ENCODE measurements around the gene ATF2.

- no peak for TF ChIP-seq MAX (IDR thresholded peaks at IDR 0.05; ENCODE audit: insufficient read depth, insufficient read length)
- TF ChIP-seq CTCF (IDR thresholded peaks at IDR 0.05; ENCODE audit: extremely low read depth in 1 of 2, insufficient read depth in 1 of 2, low read depth in 1 of 2, low read length in 2 of 2): no peak
- no peak for TF ChIP-seq POLR2AphosphoS5 (IDR thresholded peaks at IDR 0.05; ENCODE audit: insufficient read depth, low read depth, low read length)
- no peak for TF ChIP-seq POLR2A (IDR thresholded peaks at IDR 0.05; ENCODE audit: low read depth, low read length)
- TF ChIP-seq FOS (IDR thresholded peaks at IDR 0.05; ENCODE audit: borderline replicate concordance, insufficient read depth, low read length): no peak
- TF ChIP-seq EZH2 (IDR thresholded peaks at IDR 0.05; ENCODE audit: borderline replicate concordance, low read depth, low read length, severe bottlenecking): no peak
These were observed 20.8 kb upstream of the ATF2 start for GRCh38 chr2:175188761-175189160.

All from endothelial cell of umbilical vein (primary cell).